ENCODE measurements around the gene ETV4. TPM values are rescaled to one million over a fixed set of nuclear protein-coding genes. Genes with fewer than 3 reads are reported as not detected.

ETV4 gene
- total and polyA plus RNA-seq, 2 donors (not counting 1 experiment from before 2014, with no cell fraction given), result 0.33 to 1.8 TPM

- H3K4me2 ChIP-seq (ENCODE audit: extremely low read depth, insufficient read depth, low read length), result no peak overlapping the region
- no peak overlapping the region for H3K9ac ChIP-seq (ENCODE audit: insufficient read depth, low read length)
- H3K27ac ChIP-seq (ENCODE audit: insufficient read depth, low read length), result no peak overlapping the region
- H3K27me3 ChIP-seq (ENCODE audit: control insufficient read depth, insufficient read depth, low read length), result no peaks in the 10 kb centered on the region
- DNase-seq (ENCODE audit: low read depth in 2 of 2), result no peak
- H3K4me1 ChIP-seq (ENCODE audit: control insufficient read depth, extremely low read depth, insufficient read depth, low read length), result peaks cover 23% of the 10 kb centered on the region
- H3K79me2 ChIP-seq (ENCODE audit: control insufficient read depth, insufficient read depth, low read length), result no peaks in the 10 kb centered on the region
- no peaks in the 10 kb centered on the region for H3K36me3 ChIP-seq (ENCODE audit: control insufficient read depth, insufficient read depth, low read length)
- no peak overlapping the region for H2AFZ ChIP-seq (ENCODE audit: low read length)
- H4K20me1 ChIP-seq (ENCODE audit: control insufficient read depth, extremely low read depth, insufficient read depth, low read length), result no peaks in the 10 kb centered on the region
- H3K4me3 ChIP-seq (replicated peaks in 1 of 4; ENCODE audit: control extremely low read depth in 1 of 4, insufficient read depth in 1 of 4, low read depth in 3 of 4, low read length in 4 of 4), result no peak overlapping the region
- H3K9me3 ChIP-seq (ENCODE audit: control insufficient read depth, insufficient read depth, low read depth, low read length), result no peaks in the 10 kb centered on the region
- TF ChIP-seq CTCF (conservative IDR thresholded peaks at IDR 0.05 in 1 of 2, IDR thresholded peaks at IDR 0.05 in 1 of 2; ENCODE audit: low read depth in 1 of 2, low read length in 2 of 2), result no peak
- TF ChIP-seq EZH2 (IDR thresholded peaks at IDR 0.05; ENCODE audit: low read length, missing control alignments), result no peak
These were observed 13.6 kb downstream of the ETV4 start for GRCh38 chr17:43532581-43532980.

- Histone ChIP-seq H3K9me3 (ENCODE audit: control insufficient read depth, insufficient read depth, low read depth, low read length) (no peaks in the 10 kb centered on the region), H3K4me1 (ENCODE audit: control insufficient read depth, extremely low read depth, insufficient read depth, low read length) (peaks cover 23% of the 10 kb centered on the region), H3K27me3 (ENCODE audit: control insufficient read depth, insufficient read depth, low read length) (no peaks in the 10 kb centered on the region), H3K4me3 (replicated peaks in 1 of 4; ENCODE audit: control extremely low read depth in 1 of 4, insufficient read depth in 1 of 4, low read depth in 3 of 4, low read length in 4 of 4) (no peak overlapping the region), H3K4me2 (ENCODE audit: extremely low read depth, insufficient read depth, low read length) (no peak overlapping the region), H3K9ac (ENCODE audit: insufficient read depth, low read length) (no peak overlapping the region), H3K36me3 (ENCODE audit: control insufficient read depth, insufficient read depth, low read length) (no peaks in the 10 kb centered on the region), H2AFZ (ENCODE audit: low read length) (no peak overlapping the region), H3K27ac (ENCODE audit: insufficient read depth, low read length) (no peak overlapping the region), H3K79me2 (ENCODE audit: control insufficient read depth, insufficient read depth, low read length) (no peaks in the 10 kb centered on the region), H4K20me1 (ENCODE audit: control insufficient read depth, extremely low read depth, insufficient read depth, low read length) (no peaks in the 10 kb centered on the region)
- TF ChIP-seq EZH2 (IDR thresholded peaks at IDR 0.05; ENCODE audit: low read length, missing control alignments) (no peak), CTCF (conservative IDR thresholded peaks at IDR 0.05 in 1 of 2, IDR thresholded peaks at IDR 0.05 in 1 of 2; ENCODE audit: low read depth in 1 of 2, low read length in 2 of 2) (no peak)
- no peak for DNase-seq (ENCODE audit: low read depth in 2 of 2)
These were observed 14.2 kb downstream of the ETV4 start for GRCh38 chr17:43531955-43532354.

GRCh38 chr17:43531082-43531378 is 15.1 kb downstream of the ETV4 start:
- H3K4me2 ChIP-seq (ENCODE audit: extremely low read depth, insufficient read depth, low read length), result peak overlapping the region; percentile 68
- H3K4me3 ChIP-seq (replicated peaks in 1 of 4; ENCODE audit: control extremely low read depth in 1 of 4, insufficient read depth in 1 of 4, low read depth in 3 of 4, low read length in 4 of 4), result peak overlapping the region in 2 of 4 experiments; percentile 38 to 39
- peak overlapping the region; percentile 47 for H2AFZ ChIP-seq (ENCODE audit: low read length)
- no peaks in the 10 kb centered on the region for H4K20me1 ChIP-seq (ENCODE audit: control insufficient read depth, extremely low read depth, insufficient read depth, low read length)
- H3K27ac ChIP-seq (ENCODE audit: insufficient read depth, low read length), result peak overlapping the region; percentile 69
- H3K36me3 ChIP-seq (ENCODE audit: control insufficient read depth, insufficient read depth, low read length), result no peaks in the 10 kb centered on the region
- no peak overlapping the region for H3K9ac ChIP-seq (ENCODE audit: insufficient read depth, low read length)
- TF ChIP-seq CTCF (conservative IDR thresholded peaks at IDR 0.05 in 1 of 2, IDR thresholded peaks at IDR 0.05 in 1 of 2; ENCODE audit: low read depth in 1 of 2, low read length in 2 of 2) (no peak), EZH2 (IDR thresholded peaks at IDR 0.05; ENCODE audit: low read length, missing control alignments) (no peak)
- no peaks in the 10 kb centered on the region for H3K27me3 ChIP-seq (ENCODE audit: control insufficient read depth, insufficient read depth, low read length)
- no peaks in the 10 kb centered on the region for H3K9me3 ChIP-seq (ENCODE audit: control insufficient read depth, insufficient read depth, low read depth, low read length)
- DNase-seq (ENCODE audit: low read depth in 2 of 2), result no peak
- H3K79me2 ChIP-seq (ENCODE audit: control insufficient read depth, insufficient read depth, low read length), result no peaks in the 10 kb centered on the region
- H3K4me1 ChIP-seq (ENCODE audit: control insufficient read depth, extremely low read depth, insufficient read depth, low read length), result peaks cover 15% of the 10 kb centered on the region

All from fibroblast of lung (primary cell).